Thyroid gland (tissue), 4 donors: ENCODE data around the gene UBXN11.

Source experiments
- CTCF ChIP-seq, 6 experiments: fragments of 200-600 bp in 3 of 6; fragments of 450-650 bp in 3 of 6; sonication (generic) in 3 of 6; IDR thresholded peaks; one replicate each; pipeline ENCODE4 v1.5.1; 2016 to 2019; ENCODE audit warnings: antibody characterized with exemption in 6 of 6, mild to moderate bottlenecking in 2 of 6, inconsistent platforms in 1 of 6, moderate library complexity in 1 of 6
- POLR2A ChIP-seq, 2 donors: fragments of 450-650 bp; IDR thresholded peaks; one replicate each; pipeline ENCODE4 v1.6.1; 2017; ENCODE audit warnings: antibody characterized with exemption in 2 of 2, mild to moderate bottlenecking in 2 of 2, moderate library complexity in 1 of 2

DNA sequence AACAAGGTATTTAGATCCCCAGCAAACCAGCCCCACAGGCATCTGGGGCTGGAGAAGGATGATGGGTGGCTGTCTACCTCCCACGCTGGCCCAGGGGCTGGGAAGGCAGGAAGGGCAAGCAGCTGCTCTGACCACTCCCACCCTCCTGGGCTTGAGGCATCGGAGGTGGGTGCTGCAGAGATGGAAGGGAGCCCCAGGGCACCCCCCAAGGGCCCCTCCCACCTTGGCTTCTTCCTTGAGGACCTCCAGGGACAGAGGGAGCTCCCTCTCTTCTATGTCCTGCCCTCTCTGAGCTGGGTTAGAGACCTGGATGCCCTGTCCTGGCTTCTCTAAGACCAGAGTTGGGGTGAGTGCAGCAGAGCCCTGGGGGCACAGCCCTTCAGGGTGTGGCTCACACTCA lies 14.5 kb upstream of the UBXN11 start:
- no peak for TF ChIP-seq CTCF (IDR thresholded peaks at IDR 0.05)
- TF ChIP-seq POLR2A (IDR thresholded peaks at IDR 0.05): no peak
